SH-SY5Y (cell line): ENCODE results near the gene TSNAXIP1.

ENCODE experiments used
- GATA2 ChIP-seq: IDR thresholded peaks from 2 replicates; pipeline ENCODE4 v1.6.1; 2011; ENCODE audit warnings: mild to moderate bottlenecking, low read depth, low read length
- GATA3 ChIP-seq: IDR thresholded peaks from 2 replicates; pipeline ENCODE4 v1.6.1; 2011; ENCODE audit warnings: low read depth, mild to moderate bottlenecking, low read length, moderate library complexity

DNA sequence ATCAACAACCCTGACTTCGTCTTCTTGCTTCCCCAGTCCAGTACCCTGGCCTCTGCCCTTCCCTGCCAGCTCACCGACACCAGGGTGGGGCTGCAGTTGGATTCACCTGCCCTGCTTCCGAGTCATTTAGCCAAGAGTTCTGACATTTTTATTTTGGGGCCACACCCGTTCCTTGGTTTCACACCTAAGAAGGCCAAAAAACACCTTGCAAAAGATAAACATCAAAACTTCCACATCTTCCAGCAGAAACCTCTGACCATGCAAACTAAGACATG lies 45.8 kb upstream of the TSNAXIP1 start:
- TF ChIP-seq GATA3 (no peak), GATA2 (no peak)
